ENCODE results near the gene GPRIN2. TPM values are rescaled to one million over a fixed set of nuclear protein-coding genes. Genes with fewer than 3 reads are reported as not detected.

Gene GPRIN2
- total and polyA plus RNA-seq, 2 of the 8 experiments (the other 6 are each of a cell fraction or from before 2014, with no cell fraction given), result 14.3 to 18.6 TPM

- TF ChIP-seq NANOG (IDR thresholded peaks at IDR 0.05; ENCODE audit: insufficient read depth, low read depth, low read length, poor library complexity, severe bottlenecking) (no peak), JUN (IDR thresholded peaks at IDR 0.05; ENCODE audit: low read depth, low read length) (no peak), TCF12 (IDR thresholded peaks at IDR 0.05; ENCODE audit: low read depth, low read length) (no peak), POLR2AphosphoS5 (IDR thresholded peaks at IDR 0.05; ENCODE audit: low read depth, low read length) (no peak), SP1 (IDR thresholded peaks at IDR 0.05; ENCODE audit: low read depth, low read length) (no peak), SAP30 (IDR thresholded peaks at IDR 0.05; ENCODE audit: insufficient read depth, insufficient replicate concordance, low read length) (no peak)
These were observed 4.5 kb upstream of the GPRIN2 start (continued) for GRCh38 chr10:46560952-46561351.
